Measurements from ENCODE around the gene IDS. TPM values are rescaled to one million over a fixed set of nuclear protein-coding genes. Genes with fewer than 3 reads are reported as not detected.

The IDS gene
- total and polyA plus RNA-seq, 2 donors (not counting 3 experiments of a cell fraction or from before 2014, with no cell fraction given) = 35.2 to 44.0 TPM

DNA sequence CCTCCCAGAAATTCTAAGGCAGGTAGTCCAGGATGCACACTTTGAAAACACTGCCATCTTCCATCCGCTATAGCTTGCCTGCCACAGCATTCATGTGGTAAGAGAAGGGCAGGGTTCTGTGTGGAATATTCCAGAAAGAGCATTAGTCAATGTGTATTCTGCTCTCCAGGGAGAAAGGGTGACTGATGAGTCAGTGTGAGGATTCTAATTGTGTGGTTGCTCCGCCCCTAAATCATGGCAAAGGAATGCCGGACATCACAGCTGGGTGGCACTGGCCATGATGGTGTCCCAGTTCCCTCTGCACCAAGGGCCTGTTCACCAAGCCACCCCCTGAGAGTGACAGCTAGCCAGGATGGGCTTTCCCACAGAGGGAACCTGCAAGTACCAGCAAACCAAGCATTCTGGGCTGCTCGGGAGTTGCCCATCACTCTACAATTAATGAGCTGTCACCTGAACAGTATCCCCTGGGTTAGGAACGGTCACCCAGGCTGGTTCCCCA lies 9.5 kb downstream of the IDS start:
- TF ChIP-seq FOS (IDR thresholded peaks at IDR 0.05; ENCODE audit: borderline replicate concordance, insufficient read depth, low read length) (peak; percentile 54), MYC (IDR thresholded peaks at IDR 0.05; ENCODE audit: low read depth, low read length) (no peak), POLR2A (IDR thresholded peaks at IDR 0.05; ENCODE audit: low read depth, low read length) (no peak), POLR2AphosphoS5 (IDR thresholded peaks at IDR 0.05; ENCODE audit: insufficient read depth, low read depth, low read length) (no peak), CTCF (IDR thresholded peaks at IDR 0.05; ENCODE audit: extremely low read depth in 1 of 2, insufficient read depth in 1 of 2, low read depth in 1 of 2, low read length in 2 of 2) (no peak), JUN (IDR thresholded peaks at IDR 0.05; ENCODE audit: borderline replicate concordance, insufficient read depth, insufficient read length, low read depth) (peak; percentile 12), MAX (IDR thresholded peaks at IDR 0.05; ENCODE audit: insufficient read depth, insufficient read length) (no peak), GATA2 (IDR thresholded peaks at IDR 0.05; ENCODE audit: insufficient read depth, insufficient read length, low read depth, low read length) (no peak), EZH2 (IDR thresholded peaks at IDR 0.05; ENCODE audit: borderline replicate concordance, low read depth, low read length, severe bottlenecking) (no peak)
- H3K9me3 ChIP-seq (replicated peaks; ENCODE audit: control insufficient read depth, insufficient read depth, low read length) = no peaks in the 10 kb centered on the region
- ChIA-PET POLR2A (no interaction called here), CTCF (no interaction called here)
- dilution Hi-C loops (cut with MboI; ENCODE audit: extremely low pct_ligation_motif_present, low sequenced_read_pairs) = no loop called here
- peaks cover 8 to 15% of the 10 kb centered on the region in 2 experiments for H3K36me3 ChIP-seq (ENCODE audit: control insufficient read depth in 2 of 2, extremely low read depth in 1 of 2, insufficient read depth in 2 of 2, low read length in 2 of 2)
- H4K20me1 ChIP-seq (replicated peaks; ENCODE audit: control insufficient read depth, extremely low read depth, insufficient read depth, low read length) = no peaks in the 10 kb centered on the region
- H3K9me1 ChIP-seq (replicated peaks; ENCODE audit: control insufficient read depth, extremely low read depth, insufficient read depth, low read length) = no peaks in the 10 kb centered on the region
- peak overlapping the region; percentile 8 for H3K27ac ChIP-seq (ENCODE audit: insufficient read depth, low read depth, low read length)
- BruUV-seq (replicated peaks) = no TSS peak
- DNase-seq (ENCODE audit: low read depth, low spot score) (peak; percentile 42), FAIRE-seq (peak; percentile 87)
- H3K4me1 ChIP-seq (ENCODE audit: control insufficient read depth, extremely low read depth, insufficient read depth, low read length) = peaks cover 6% of the 10 kb centered on the region
- H3K4me3 ChIP-seq (replicated peaks in 1 of 3; ENCODE audit: insufficient read depth in 1 of 3, low read depth in 1 of 3, low read length in 3 of 3) = no peak overlapping the region
- no peaks in the 10 kb centered on the region for H3K79me2 ChIP-seq (ENCODE audit: control insufficient read depth, insufficient read depth, low read length)
- H3K4me2 ChIP-seq (ENCODE audit: insufficient read depth, low read length) = no peak overlapping the region
- H3K9ac ChIP-seq (replicated peaks; ENCODE audit: extremely low read depth, insufficient read depth, low read length) = no peak overlapping the region
- intact Hi-C loops (cut with micrococcal nuclease) = no loop called here
- no peaks in the 10 kb centered on the region for H3K27me3 ChIP-seq (ENCODE audit: control insufficient read depth in 2 of 2, insufficient read depth in 2 of 2, low read length in 2 of 2)
- no peak overlapping the region for H2AFZ ChIP-seq (ENCODE audit: low read depth, low read length)

Data from endothelial cell of umbilical vein (primary cell).